Cardiac fibroblast (primary cell): ENCODE measurements around the gene FRMD5.
"Not testable (repeated sequence)": the region's sequence is repeated elsewhere in the genome, so short reads cannot be mapped to it uniquely, and the experiment has no call there.

ENCODE experiments used
- DNase-seq, 2 donors: peaks; one replicate each; pipeline versions ENCODE4 v3.0.0 to v3.0.0-alpha.2; 2010; ENCODE audit warnings: low read depth in 2 of 2
- H3K4me3 ChIP-seq, 2 donors: replicated peaks in 1 of 2; 1 replicate in 1 of 2; 2 replicates in 1 of 2; pipeline ENCODE4 v1.5.1; 2011; ENCODE audit warnings: low read depth in 2 of 2, low read length in 2 of 2, mild to moderate bottlenecking in 2 of 2, moderate library complexity in 1 of 2
- CTCF ChIP-seq: IDR thresholded peaks from one replicate; pipeline ENCODE4 v1.5.1; 2011; ENCODE audit warnings: low read depth, mild to moderate bottlenecking, low read length, inconsistent platforms

The FRMD5 gene

GRCh38 chr15:43828061-43828657, 366.9 kb downstream of the FRMD5 start:
- DNase-seq, result peak; percentile 10 to 23
- H3K4me3 ChIP-seq, result peak overlapping the region in 1 of 2 donors; percentile 72

DNA sequence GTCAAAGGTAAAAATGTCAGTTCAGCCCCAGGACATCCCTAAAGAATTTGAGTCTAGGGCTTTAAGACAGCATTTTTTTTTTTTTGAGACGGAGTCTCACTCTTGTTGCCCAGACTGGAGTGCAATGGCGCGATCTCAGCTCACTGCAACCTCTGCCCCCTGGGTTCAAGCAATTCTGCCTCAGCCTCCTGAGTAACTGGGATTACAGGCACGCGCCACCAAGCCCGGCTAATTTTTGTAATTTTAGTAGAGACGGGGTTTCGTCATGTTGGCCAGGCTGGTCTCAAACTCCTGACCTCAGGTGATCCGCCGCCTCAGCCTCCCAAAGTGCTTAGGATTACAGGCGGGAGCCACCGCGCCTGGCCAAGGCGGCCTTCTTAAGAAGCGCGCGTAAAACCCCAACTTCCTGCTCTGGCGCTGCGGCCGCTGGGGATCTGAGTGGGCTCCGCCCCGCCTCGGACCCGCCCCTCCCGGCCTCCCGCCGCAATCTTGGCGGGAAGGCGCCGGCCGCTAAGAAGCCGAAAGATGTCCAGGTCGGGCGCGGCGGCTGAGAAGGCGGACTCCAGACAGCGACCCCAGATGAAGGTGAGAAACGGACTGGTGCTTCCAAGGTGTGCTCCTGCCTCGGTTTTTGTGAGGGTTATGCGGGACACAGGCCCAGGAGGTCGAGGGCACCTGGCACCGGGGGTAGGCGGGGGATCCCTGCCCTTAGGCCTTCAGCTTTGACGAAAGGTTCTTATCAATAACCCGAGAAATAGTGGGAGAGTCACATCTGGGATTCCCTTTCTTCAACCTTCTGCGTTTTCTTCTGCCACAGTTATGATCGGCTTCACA, 368.3 kb downstream of the FRMD5 start, which contains the start of gene WDR76:
Gene WDR76 (plus strand): TSS at position 495 of the 834 bp plus-strand sequence. CDS start 31 bp downstream, at position 526.
- peak; percentile 85 to 86 for DNase-seq
- peak within 1 kb of the TSS; percentile 60 to 72 for H3K4me3 ChIP-seq
- no peak for TF ChIP-seq CTCF

More at GRCh38 chr15:43828061-43828657, 366.9 kb downstream of the FRMD5 start:
- TF ChIP-seq CTCF, result no peak

DNA sequence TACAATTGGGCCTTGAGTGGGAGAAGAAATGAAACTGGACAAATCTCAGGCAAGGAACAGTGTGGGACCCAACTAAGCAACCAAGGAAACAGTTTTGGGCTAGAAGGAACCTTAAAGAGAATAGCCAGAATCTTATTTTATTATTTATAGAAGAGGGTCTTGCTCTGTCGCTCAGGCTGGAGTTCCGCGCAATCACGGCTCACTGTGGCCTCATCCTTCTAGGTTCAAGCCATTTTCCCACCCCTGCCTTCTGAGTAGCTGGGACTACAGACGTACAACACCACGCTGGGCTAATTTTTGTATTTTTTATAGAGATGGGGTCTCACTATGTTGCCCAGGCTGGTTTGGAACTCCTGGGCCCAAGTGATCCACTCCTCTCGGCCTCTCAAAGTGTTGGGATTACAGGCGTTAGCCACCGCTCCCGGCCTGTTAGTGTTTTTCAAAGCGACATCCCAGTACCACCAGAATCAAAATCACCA, 369.0 kb downstream of the FRMD5 start:
- H3K4me3 ChIP-seq, result no peak overlapping the region
- TF ChIP-seq CTCF, result no peak
- no peak for DNase-seq

GRCh38 chr15:43825305-43825704, 369.8 kb downstream of the FRMD5 start:
- not testable (repeated sequence) for H3K4me3 ChIP-seq, DNase-seq

DNA sequence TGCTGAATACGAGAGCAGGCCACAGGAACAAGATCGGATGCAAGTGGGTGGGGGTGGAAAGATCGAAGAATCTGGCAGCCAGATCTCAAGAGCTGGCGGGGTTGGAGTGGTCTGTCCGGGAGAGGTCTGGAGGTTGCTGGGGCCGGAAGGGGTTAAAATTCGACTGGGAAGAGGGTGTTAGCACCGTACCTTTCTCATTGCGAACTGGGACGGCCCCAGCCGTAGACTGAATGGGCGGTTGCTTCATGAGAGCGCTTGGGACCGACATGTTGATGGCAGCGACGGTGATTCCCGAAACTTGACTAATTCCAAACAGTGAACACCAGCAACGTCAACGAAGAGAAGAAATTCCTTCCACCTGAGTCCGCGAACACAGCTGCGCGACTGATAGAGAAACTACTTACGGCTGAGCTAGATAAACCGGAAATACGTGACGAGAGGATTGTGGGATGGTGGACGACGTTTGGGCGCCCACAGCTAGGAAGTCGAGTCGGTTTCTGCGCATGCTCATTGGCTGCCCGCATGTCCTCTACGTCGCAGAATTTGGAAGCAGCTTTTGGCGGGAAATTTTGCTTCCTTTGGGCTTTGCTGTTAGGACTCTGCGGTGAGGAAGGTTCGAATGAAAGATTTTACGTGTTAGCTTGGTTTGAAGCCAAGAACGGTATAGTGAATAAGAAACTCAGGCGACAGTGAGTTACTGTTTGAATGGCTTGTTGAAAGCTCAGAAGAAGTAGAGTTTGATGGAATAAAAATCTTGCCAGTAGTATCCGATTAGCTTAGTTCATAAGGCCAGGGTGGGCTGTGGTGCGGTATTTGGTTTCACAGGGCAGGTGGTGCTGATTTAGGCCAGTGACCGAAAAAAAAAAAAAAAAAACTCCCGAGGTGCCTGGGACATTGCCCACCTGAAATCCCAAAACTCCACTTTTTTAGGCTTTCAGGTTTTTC, 370.5 kb downstream of the FRMD5 start, which contains the start of gene MFAP1:
Gene MFAP1 (minus strand): TSS at position 389 of the 945 bp plus-strand sequence. CDS start 121 bp downstream, at position 268.
- no peak for TF ChIP-seq CTCF
- DNase-seq, result peak; percentile 98 to 99
- H3K4me3 ChIP-seq, result peak within 1 kb of the TSS; percentile 82 to 86

DNA sequence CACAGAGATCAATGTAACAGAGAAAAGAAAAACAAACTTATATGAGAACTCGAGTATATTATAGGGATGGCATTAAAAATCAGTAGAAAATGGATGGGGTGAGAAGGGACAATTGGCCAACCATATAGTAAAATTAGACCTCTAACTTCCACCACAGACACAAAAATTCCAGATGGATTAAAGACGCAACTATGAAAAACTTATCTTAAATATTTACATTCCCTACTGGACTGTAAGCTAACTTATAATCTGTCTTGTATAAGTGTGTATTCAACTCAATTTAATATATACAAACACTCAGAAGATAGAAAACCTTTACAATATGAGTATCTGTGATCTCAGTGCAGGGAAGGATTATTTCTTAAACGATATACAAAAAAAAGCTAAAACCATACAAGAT, 373.6 kb downstream of the FRMD5 start:
- DNase-seq, result no peak
- H3K4me3 ChIP-seq, result no peak overlapping the region
- TF ChIP-seq CTCF, result no peak
